GM21529 (cell line): ENCODE measurements around the gene PMVK.

Experiments used
- ATAC-seq: cut with Tn5 transposase; IDR thresholded peaks from one replicate; pipeline ENCODE4 v1.9.1; 2021; ENCODE audit not compliant: unreplicated experiment

The PMVK gene

GRCh38 chr1:154951901-154952657 lies 15.6 kb upstream of the PMVK start:
- no peak for ATAC-seq

GRCh38 chr1:154948079-154948478 lies 11.6 kb upstream of the PMVK start:
- no peak for ATAC-seq

- no peak for ATAC-seq
Measured at GRCh38 chr1:154945962-154946850, 9.7 kb upstream of the PMVK start.

- ATAC-seq = no peak
Measured at GRCh38 chr1:154945160-154945961, 8.8 kb upstream of the PMVK start.

GRCh38 chr1:154944401-154945159 lies 8.1 kb upstream of the PMVK start:
- ATAC-seq = no peak

GRCh38 chr1:154943649-154944400 lies 7.3 kb upstream of the PMVK start:
- ATAC-seq = no peak

GRCh38 chr1:154941333-154942013 lies 5.0 kb upstream of the PMVK start:
- no peak for ATAC-seq

GRCh38 chr1:154940651-154941194 lies 4.2 kb upstream of the PMVK start:
- no peak for ATAC-seq

GRCh38 chr1:154940213-154940560 lies 3.7 kb upstream of the PMVK start:
- no peak for ATAC-seq

GRCh38 chr1:154938604-154939399 lies 2.3 kb upstream of the PMVK start:
- no peak for ATAC-seq

- ATAC-seq = no peak
Measured at GRCh38 chr1:154937988-154938386, 1.5 kb upstream of the PMVK start.

- peak; percentile 48 for ATAC-seq
Measured at GRCh38 chr1:154937085-154937987, 817 bp upstream of the PMVK start.

- ATAC-seq = no peak
Measured at GRCh38 chr1:154935749-154936554, 567 bp downstream of the PMVK start.

- ATAC-seq = no peak
Measured at GRCh38 chr1:154934358-154934948, 2.1 kb downstream of the PMVK start.

- no peak for ATAC-seq
Measured at GRCh38 chr1:154931940-154932487, 4.5 kb downstream of the PMVK start.

- no peak for ATAC-seq
Measured at GRCh38 chr1:154926201-154926600, 10.3 kb downstream of the PMVK start.
